Effector memory CD4-positive, alpha-beta T cell (primary cell): ENCODE results near the gene TTLL6.

Experiments
- DNase-seq, 3 donors: peaks; one replicate each; pipeline ENCODE4 v3.0.0-alpha.2; 2020
- H3K27ac ChIP-seq: 2 replicates; pipeline ENCODE4 v1.7.0; 2013; ENCODE audit warnings: mild to moderate bottlenecking, low read length, moderate library complexity; ENCODE audit not compliant: insufficient read depth, poor library complexity, severe bottlenecking
- H3K27me3 ChIP-seq: replicated peaks from 2 replicates; pipeline ENCODE4 v1.7.0; 2013; ENCODE audit warnings: mild to moderate bottlenecking, low read length; ENCODE audit not compliant: insufficient read depth, control insufficient read depth, poor library complexity, severe bottlenecking
- H3K36me3 ChIP-seq: 2 replicates; pipeline ENCODE4 v1.7.0; 2013; ENCODE audit warnings: mild to moderate bottlenecking, low read length, moderate library complexity; ENCODE audit not compliant: control insufficient read depth, insufficient read depth
- H3K4me1 ChIP-seq: 2 replicates; pipeline ENCODE4 v1.7.0; 2013; ENCODE audit warnings: low read length, mild to moderate bottlenecking; ENCODE audit not compliant: control insufficient read depth, insufficient read depth, poor library complexity, severe bottlenecking
- H3K4me3 ChIP-seq: 2 replicates; pipeline ENCODE4 v1.7.0; 2013; ENCODE audit warnings: low read length, low read depth, mild to moderate bottlenecking; ENCODE audit not compliant: insufficient read depth, poor library complexity, severe bottlenecking
- H3K9me3 ChIP-seq: 2 replicates; pipeline ENCODE4 v1.7.0; 2013; ENCODE audit warnings: mild to moderate bottlenecking, low read length, moderate library complexity; ENCODE audit not compliant: control insufficient read depth

The TTLL6 gene

DNA sequence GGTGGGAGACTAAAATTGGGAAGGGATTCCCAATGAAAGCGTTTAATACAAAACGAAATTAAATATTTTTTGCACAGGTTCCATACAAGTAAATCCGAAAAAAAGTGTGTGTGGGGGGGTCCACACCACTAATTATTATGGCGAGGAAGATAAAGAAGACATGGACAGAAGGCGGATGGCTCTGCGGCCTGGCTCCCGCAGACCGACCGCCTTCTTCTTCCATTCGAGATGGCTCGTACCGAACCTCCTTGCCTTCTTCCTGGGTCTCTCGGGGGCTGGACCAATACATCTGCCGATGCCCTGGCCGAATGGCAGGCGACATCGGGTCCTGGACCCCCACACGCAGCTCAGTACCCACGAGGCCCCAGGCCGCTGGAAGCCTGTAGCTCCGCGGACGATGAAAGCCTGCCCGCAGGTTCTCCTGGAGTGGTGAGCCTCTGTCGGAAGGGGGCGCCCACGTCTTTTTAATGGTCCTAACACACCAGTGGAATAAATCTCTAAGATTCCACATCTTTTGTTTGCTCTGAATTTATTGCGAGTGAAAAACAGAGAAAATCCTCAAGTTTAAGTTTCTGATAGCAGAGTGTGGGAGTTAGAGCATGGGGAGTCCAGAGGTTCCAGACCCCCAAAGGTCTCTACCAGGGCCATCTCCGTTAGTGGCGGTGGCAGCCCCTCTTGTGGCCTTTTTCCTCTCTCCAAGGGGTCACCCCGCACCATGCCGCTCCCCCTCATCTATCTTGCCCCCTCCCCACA, 92.6 kb downstream of the TTLL6 start:
- peak; percentile 40 to 63 (median 52) for DNase-seq
- Histone ChIP-seq H3K27me3 (peaks cover 92% of the 10 kb centered on the region), H3K9me3 (no peaks in the 10 kb centered on the region), H3K4me1 (peaks cover 35% of the 10 kb centered on the region), H3K4me3 (no peak overlapping the region), H3K27ac (no peak overlapping the region), H3K36me3 (no peaks in the 10 kb centered on the region)

DNA sequence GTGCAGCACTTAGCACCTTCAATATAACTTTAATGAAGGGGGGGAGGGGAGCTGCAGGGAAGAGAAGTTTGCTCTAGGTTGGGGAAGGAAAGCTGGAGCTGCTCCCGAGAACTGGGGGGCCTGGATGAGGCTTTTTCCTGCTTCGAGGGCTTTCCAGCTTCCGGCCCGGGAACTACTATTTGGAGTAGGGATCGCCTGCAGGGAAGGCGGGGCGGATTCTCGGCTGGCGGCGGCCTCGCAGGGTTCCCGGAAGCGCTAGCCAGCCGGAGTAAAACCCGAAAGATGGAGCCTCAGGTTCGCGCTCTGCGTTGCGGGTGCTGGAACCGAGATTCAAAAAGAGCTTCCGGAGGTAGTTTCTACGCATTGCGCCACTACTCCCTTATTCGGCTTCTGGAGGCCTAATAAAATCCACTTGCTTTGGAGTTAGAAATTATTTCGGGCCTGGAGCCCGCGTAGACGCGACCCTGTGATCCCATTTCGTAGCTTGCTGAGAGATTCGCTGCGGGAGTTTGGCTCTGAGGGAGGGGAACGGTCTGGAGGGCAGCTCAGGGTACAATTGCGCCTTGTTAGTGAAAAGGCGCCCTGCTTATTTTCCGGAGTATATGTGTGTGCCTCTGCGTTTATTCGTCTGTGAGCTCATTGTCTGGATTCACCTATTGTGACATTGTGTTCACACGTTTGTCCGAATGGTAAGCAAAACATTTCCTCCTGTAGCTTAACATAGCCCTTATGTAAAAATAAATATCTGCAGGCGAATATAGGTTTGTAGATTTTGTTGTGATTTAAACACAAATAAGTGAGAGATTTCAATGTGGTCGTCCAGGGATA, 93.4 kb downstream of the TTLL6 start:
- H3K4me3 ChIP-seq: no peak overlapping the region
- H3K27me3 ChIP-seq: peaks cover 92% of the 10 kb centered on the region
- DNase-seq: no peak
- H3K36me3 ChIP-seq: no peaks in the 10 kb centered on the region
- no peak overlapping the region for H3K27ac ChIP-seq
- peaks cover 43% of the 10 kb centered on the region for H3K4me1 ChIP-seq
- H3K9me3 ChIP-seq: no peaks in the 10 kb centered on the region

DNA sequence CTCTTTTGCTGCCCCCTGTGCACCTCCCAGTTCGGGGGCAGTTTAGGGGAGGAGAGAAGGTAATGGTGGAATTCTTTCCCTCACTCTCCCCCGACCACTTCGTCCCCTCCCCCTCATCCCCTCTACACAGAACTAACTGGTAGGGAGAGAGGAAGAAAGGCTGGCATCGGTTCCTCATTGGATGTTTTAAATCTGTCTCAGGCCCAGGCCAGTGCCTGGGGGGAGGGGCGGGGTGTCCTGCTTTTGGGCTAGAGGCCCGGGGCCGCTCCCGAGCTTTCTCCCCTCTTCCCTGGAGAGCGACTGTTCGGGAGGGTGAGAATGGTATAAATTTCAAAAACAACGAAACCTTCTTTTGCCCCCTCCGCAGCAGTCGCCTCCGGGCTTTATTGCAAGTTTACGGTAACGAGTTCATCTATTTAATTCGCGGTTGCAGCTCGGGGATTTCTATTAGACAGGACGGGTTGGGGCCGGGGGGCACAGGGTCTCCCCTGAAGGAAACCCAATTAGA, 94.1 kb downstream of the TTLL6 start, which contains the start of gene PRAC2:
Gene PRAC2 (plus strand): TSS at position 271 of the 508 bp plus-strand sequence. CDS start 1,226 bp downstream, outside the sequence.
- Histone ChIP-seq H3K27ac (no peak within 1 kb of the TSS), H3K4me3 (no peak within 1 kb of the TSS), H3K9me3 (no peaks in the 10 kb centered on the region), H3K27me3 (peaks cover 92% of the 10 kb centered on the region), H3K4me1 (peaks cover 42% of the 10 kb centered on the region), H3K36me3 (no peaks in the 10 kb centered on the region)
- no peak for DNase-seq

DNA sequence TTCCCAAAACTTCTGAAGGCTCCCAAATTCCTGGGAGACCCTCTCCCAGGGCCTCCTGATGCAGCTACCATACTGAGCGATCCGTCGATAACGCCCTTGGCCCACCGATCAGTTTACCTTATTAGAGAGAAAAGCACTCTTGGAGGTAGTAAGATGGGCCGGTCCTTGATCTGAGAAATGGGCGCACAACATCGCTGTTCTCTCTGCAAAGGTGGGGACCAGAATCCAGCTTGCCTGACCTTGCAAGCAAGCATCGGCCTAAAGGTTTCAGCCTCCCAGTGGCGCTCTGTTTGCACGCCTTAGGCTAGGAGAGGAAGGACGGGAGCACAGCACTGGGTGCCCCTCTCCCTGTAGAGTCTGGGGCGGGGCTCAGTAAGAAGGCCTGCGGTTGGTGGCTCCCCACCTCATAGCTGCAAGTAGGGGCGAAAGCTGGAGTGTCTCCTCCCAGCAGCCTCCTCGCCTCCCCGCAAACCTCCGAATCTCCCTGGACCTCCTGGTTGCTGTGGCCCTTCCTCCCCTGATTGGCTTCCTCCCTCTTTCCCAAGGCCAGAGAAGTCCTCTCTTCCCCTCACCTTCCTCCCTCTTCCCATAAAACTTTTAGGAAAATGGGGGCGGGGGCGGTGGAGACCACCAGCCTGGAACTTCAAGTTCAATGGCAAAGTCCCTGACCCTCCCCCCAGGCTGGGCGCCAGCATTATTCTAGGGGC, 94.7 kb downstream of the TTLL6 start, which contains the start of gene PRAC1:
Gene PRAC1 (minus strand): TSS at position 318 of the 707 bp plus-strand sequence. CDS start 126 bp downstream, at position 192.
- Histone ChIP-seq H3K9me3 (no peaks in the 10 kb centered on the region), H3K27me3 (peaks cover 92% of the 10 kb centered on the region), H3K4me3 (no peak within 1 kb of the TSS), H3K4me1 (peaks cover 41% of the 10 kb centered on the region), H3K27ac (no peak within 1 kb of the TSS), H3K36me3 (no peaks in the 10 kb centered on the region)
- no peak for DNase-seq

DNA sequence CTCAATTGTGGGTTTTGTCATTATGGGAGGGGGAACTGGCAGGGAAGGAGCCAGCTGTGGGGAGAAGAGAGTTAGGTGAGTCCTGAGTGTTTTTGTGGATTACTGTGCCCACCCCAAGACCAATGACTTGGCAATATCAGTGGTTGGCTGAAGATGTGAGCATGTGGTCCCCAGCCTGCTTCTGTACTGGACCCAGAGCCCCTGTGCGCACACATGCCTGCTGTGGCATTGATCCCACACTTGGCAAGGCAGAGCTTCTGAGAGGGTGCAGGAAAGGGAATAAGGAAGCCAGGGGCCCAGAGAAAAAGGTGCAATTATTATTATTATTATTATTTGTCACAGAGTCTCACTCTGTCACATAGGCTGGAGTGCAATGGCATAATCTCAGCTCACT, 96.0 kb downstream of the TTLL6 start:
- DNase-seq: no peak
- Histone ChIP-seq H3K4me1 (peaks cover 42% of the 10 kb centered on the region), H3K36me3 (no peaks in the 10 kb centered on the region)

DNA sequence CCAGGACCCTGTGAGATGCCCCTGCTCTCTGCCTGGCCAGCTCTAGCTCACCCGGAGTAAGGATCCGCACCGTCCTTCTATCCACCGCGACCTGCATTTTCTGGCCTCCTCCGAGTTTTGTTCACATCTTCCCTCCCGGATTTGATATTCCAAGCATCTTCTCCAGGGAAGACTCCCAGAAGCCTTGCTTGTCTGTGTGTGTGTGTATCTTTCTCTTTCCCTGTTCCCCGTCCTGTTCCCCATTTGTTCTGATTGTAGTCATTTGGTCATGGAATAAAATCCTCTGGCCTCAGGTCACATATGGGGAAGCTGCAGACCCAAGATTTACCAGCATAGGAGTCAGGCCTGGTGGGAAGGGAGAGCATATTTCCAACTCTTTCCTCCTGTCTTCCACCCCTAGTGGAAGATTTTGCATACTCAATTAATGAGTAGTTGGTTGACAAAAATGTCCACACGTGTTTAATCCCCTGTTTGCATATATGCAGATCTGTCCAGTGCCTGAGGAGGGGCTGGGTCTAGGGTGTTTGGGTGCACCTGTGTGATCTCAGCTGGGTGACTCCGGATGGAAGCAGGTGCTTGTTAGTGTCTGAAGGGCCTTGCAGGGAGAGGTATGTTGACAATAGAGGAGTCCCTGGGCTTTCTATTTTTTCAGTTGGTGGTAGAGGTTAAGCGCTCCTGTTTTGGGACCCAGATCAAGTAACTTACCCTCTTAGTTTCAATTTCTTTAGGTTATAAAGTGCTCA, 96.6 kb downstream of the TTLL6 start:
- Histone ChIP-seq H3K4me1 (peaks cover 44% of the 10 kb centered on the region), H3K4me3 (no peak overlapping the region), H3K36me3 (no peaks in the 10 kb centered on the region), H3K27ac (no peak overlapping the region), H3K27me3 (peaks cover 76% of the 10 kb centered on the region), H3K9me3 (no peaks in the 10 kb centered on the region)
- DNase-seq: no peak

More for the DNA sequence above, 96.0 kb downstream of the TTLL6 start:
- Histone ChIP-seq H3K9me3 (no peaks in the 10 kb centered on the region), H3K27ac (no peak overlapping the region), H3K27me3 (peaks cover 82% of the 10 kb centered on the region), H3K4me3 (no peak overlapping the region)

DNA sequence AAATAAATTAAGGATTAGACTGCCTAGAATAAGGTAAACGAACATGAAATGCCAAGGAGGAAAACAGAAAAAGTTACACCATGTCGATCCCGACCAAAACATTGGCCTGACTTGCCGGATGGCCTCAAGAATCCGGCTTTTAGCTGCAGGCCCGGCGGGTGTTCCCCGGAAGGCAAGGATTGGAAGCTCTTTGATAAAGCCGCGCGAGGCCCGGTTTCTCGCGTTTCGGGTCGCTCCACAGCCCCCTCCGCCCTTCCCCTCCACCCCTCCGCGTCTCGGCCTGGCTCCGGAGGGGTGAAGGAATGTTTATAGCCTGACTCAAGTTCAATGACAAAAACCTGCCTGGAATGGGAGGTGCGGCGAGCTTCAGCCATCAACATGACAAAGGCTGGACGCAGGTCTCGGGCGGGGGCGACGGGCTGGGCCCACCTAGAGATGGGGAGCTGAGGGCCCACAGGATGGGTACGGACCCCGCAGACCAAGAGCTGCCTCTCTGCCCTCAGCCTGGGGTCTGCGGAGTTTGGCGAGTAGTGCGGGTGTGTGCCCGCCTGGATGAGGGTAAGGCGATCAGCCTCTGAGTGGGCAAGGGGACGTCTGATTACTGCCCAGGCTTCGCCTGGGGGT, 97.3 kb downstream of the TTLL6 start:
- H3K27ac ChIP-seq: no peak overlapping the region
- H3K9me3 ChIP-seq: no peaks in the 10 kb centered on the region
- H3K4me3 ChIP-seq: no peak overlapping the region
- peaks cover 37% of the 10 kb centered on the region for H3K4me1 ChIP-seq
- H3K27me3 ChIP-seq: peaks cover 69% of the 10 kb centered on the region
- DNase-seq: no peak
- H3K36me3 ChIP-seq: no peaks in the 10 kb centered on the region

DNA sequence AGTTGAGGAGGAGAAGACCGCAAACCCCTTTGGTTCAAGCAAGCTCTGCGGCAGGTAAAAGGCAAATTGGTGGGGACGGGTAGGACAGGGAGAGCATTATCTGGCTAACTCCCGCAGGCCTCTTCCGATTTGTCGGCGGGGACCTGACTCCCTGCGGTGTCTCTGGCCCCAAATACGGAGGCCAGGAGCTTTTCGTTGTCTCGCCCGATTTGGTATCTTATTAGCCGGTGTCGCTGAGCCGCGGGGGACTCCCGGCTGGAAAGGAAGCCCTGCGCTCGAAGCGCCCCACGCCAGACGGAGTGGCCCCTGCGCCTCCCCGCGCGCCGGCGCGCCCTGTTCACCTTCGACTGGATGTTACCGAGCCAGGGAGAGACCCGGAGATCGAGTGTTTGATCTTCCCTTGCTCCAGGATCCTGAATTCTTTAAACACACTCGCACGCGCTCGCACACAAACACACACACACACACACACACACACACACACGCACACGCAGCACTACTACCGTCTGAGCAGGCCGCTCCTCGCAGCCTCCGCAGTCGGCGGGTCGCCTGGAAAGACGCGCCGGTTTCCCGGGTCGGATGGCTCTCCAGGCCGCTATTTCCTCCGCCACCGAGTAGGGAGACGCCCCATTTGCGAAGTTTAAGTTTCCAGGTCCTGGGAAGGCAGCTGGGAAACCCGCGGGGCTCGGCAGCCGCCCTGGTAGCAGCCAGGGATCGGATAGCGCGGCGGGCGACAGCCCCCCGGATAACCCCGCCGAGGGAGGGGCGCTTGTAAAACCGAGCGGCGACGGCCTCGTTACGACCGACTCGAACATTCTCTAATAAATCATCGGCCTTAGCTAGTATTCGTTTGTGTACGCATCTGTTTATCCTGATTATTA, 98.0 kb downstream of the TTLL6 start:
- DNase-seq: no peak
- peak overlapping the region; percentile 5 for H3K4me3 ChIP-seq

More for the DNA sequence above, 98.0 kb downstream of the TTLL6 start:
- Histone ChIP-seq H3K4me1 (peaks cover 31% of the 10 kb centered on the region), H3K27me3 (peaks cover 62% of the 10 kb centered on the region), H3K36me3 (no peaks in the 10 kb centered on the region), H3K9me3 (no peaks in the 10 kb centered on the region), H3K27ac (no peak overlapping the region)
